ENCODE data around the gene ATP2A3.

ATP2A3 gene

DNA sequence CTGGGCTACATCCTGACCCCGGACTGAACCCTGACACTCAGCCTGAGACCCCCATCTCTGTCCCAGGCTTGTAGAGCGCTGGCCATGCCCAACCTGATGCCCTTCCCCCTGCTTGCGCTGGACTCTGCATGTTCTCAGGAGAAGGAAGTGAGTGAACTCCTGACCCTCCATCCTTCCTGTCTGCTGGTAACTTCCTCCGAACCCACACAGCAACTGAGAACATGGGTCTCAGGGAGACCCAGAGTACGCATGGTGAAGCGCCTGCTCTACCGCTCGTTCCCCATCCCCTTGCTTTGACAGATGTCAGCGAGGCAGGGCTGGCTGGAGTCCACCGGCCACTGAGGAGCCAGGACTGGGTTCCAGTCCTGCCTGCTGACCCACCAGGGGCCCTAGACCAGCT, 77.5 kb downstream of the ATP2A3 start:
- Histone ChIP-seq H3K9ac (ENCODE audit: low read depth, low read length, poor library complexity, severe bottlenecking) (peak overlapping the region; percentile 49), H4K20me1 (ENCODE audit: insufficient read depth, low read length, poor library complexity, severe bottlenecking) (no peaks in the 10 kb centered on the region), H3K27me3 (ENCODE audit: insufficient read depth, low read length, poor library complexity, severe bottlenecking) (no peaks in the 10 kb centered on the region), H3K9me2 (replicated peaks; ENCODE audit: low read depth, low read length) (no peaks in the 10 kb centered on the region), H3K79me2 (ENCODE audit: insufficient read depth, low read length) (no peaks in the 10 kb centered on the region), H3K9me3 (ENCODE audit: insufficient read depth, low read depth, low read length) (no peaks in the 10 kb centered on the region), H3K4me3 (ENCODE audit: low read length, poor library complexity, severe bottlenecking) (peak overlapping the region; percentile 18), H3K4me1 (ENCODE audit: insufficient read depth, low read length, poor library complexity, severe bottlenecking) (peaks cover 16% of the 10 kb centered on the region), H3K4me2 (ENCODE audit: low read depth, low read length, poor library complexity, severe bottlenecking) (peak overlapping the region; percentile 67), H3F3A (ENCODE audit: low read depth) (no peaks in the 10 kb centered on the region), H3K36me3 (ENCODE audit: insufficient read depth, low read length) (no peaks in the 10 kb centered on the region), H2AFZ (ENCODE audit: low read length) (no peak overlapping the region)
- TF ChIP-seq EZH2phosphoT487 (IDR thresholded peaks at IDR 0.05; ENCODE audit: borderline replicate concordance): no peak
- TF ChIP-seq, protein P1, sequence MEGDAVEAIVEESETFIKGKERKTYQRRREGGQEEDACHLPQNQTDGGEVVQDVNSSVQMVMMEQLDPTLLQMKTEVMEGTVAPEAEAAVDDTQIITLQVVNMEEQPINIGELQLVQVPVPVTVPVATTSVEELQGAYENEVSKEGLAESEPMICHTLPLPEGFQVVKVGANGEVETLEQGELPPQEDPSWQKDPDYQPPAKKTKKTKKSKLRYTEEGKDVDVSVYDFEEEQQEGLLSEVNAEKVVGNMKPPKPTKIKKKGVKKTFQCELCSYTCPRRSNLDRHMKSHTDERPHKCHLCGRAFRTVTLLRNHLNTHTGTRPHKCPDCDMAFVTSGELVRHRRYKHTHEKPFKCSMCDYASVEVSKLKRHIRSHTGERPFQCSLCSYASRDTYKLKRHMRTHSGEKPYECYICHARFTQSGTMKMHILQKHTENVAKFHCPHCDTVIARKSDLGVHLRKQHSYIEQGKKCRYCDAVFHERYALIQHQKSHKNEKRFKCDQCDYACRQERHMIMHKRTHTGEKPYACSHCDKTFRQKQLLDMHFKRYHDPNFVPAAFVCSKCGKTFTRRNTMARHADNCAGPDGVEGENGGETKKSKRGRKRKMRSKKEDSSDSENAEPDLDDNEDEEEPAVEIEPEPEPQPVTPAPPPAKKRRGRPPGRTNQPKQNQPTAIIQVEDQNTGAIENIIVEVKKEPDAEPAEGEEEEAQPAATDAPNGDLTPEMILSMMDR (conservative IDR thresholded peaks at IDR 0.05; ENCODE audit: low read length): no peak

DNA sequence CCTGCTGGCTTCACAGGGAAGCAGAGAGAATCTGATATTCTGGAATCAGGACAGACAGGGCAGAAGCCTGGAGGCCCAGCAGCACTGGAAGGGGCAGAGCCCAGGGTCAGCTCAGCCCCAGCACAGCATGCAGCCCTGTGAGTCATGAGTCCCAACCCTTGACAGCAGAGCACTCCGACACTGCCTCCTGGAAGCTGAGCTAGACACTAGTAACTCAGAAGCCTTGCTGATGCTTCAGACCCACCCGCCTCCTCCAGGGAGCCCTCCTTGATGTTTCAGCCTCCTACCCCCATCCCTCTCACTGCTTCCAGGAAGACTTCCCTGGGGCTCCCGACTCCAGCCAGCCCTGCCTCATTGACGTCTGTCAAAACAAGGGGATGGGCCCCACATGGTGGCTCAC, 78.3 kb downstream of the ATP2A3 start:
- H3K36me3 ChIP-seq (ENCODE audit: insufficient read depth, low read length): no peaks in the 10 kb centered on the region
- H3K9me3 ChIP-seq (ENCODE audit: insufficient read depth, low read depth, low read length): no peaks in the 10 kb centered on the region
- H4K20me1 ChIP-seq (ENCODE audit: insufficient read depth, low read length, poor library complexity, severe bottlenecking): no peaks in the 10 kb centered on the region
- H3K79me2 ChIP-seq (ENCODE audit: insufficient read depth, low read length): no peaks in the 10 kb centered on the region
- no peaks in the 10 kb centered on the region for H3F3A ChIP-seq (ENCODE audit: low read depth)
- H3K27me3 ChIP-seq (ENCODE audit: insufficient read depth, low read length, poor library complexity, severe bottlenecking): no peaks in the 10 kb centered on the region
- H3K9ac ChIP-seq (ENCODE audit: low read depth, low read length, poor library complexity, severe bottlenecking): no peak overlapping the region
- peaks cover 16% of the 10 kb centered on the region for H3K4me1 ChIP-seq (ENCODE audit: insufficient read depth, low read length, poor library complexity, severe bottlenecking)
- H2AFZ ChIP-seq (ENCODE audit: low read length): no peak overlapping the region
- TF ChIP-seq, protein P1 (conservative IDR thresholded peaks at IDR 0.05; ENCODE audit: low read length): no peak
- TF ChIP-seq EZH2phosphoT487 (IDR thresholded peaks at IDR 0.05; ENCODE audit: borderline replicate concordance): no peak
- H3K4me3 ChIP-seq (ENCODE audit: low read length, poor library complexity, severe bottlenecking): no peak overlapping the region
- H3K9me2 ChIP-seq (replicated peaks; ENCODE audit: low read depth, low read length): no peaks in the 10 kb centered on the region
- H3K4me2 ChIP-seq (ENCODE audit: low read depth, low read length, poor library complexity, severe bottlenecking): no peak overlapping the region

DNA sequence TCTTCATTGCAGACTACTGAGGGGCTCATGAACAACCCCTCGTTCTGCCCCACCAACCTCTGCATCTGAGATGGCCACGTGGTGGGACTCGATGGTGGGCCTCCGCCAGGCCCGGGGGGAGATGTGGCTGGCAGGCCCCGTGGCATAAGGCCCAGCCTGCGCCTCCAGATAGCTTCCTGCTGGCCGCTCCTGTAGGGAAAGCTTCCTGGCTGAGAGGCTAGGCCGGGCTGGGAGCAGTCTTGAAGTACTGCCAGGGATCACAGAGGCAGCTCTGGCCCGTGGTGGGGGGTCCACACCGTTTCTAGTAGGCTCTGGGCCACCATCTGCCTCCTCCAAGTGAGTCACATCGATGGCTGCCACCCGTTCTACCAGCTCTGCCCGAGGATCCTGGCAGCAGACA, 79.0 kb downstream of the ATP2A3 start:
- Histone ChIP-seq H3K9me2 (replicated peaks; ENCODE audit: low read depth, low read length) (no peaks in the 10 kb centered on the region), H3K27me3 (ENCODE audit: insufficient read depth, low read length, poor library complexity, severe bottlenecking) (no peaks in the 10 kb centered on the region), H3K4me2 (ENCODE audit: low read depth, low read length, poor library complexity, severe bottlenecking) (no peak overlapping the region), H3K36me3 (ENCODE audit: insufficient read depth, low read length) (no peaks in the 10 kb centered on the region), H3F3A (ENCODE audit: low read depth) (no peaks in the 10 kb centered on the region), H3K9me3 (ENCODE audit: insufficient read depth, low read depth, low read length) (no peaks in the 10 kb centered on the region), H3K9ac (ENCODE audit: low read depth, low read length, poor library complexity, severe bottlenecking) (no peak overlapping the region), H3K4me1 (ENCODE audit: insufficient read depth, low read length, poor library complexity, severe bottlenecking) (peaks cover 16% of the 10 kb centered on the region), H3K79me2 (ENCODE audit: insufficient read depth, low read length) (no peaks in the 10 kb centered on the region), H2AFZ (ENCODE audit: low read length) (no peak overlapping the region), H3K4me3 (ENCODE audit: low read length, poor library complexity, severe bottlenecking) (no peak overlapping the region), H4K20me1 (ENCODE audit: insufficient read depth, low read length, poor library complexity, severe bottlenecking) (no peaks in the 10 kb centered on the region)
- TF ChIP-seq, protein P1 (conservative IDR thresholded peaks at IDR 0.05; ENCODE audit: low read length): no peak
- TF ChIP-seq EZH2phosphoT487 (IDR thresholded peaks at IDR 0.05; ENCODE audit: borderline replicate concordance): no peak
